ENCODE measurements around the gene REC114.
"Not testable (repeated sequence)": the region's sequence is repeated elsewhere in the genome, so short reads cannot be mapped to it uniquely, and the experiment has no call there.

Gene REC114

DNA sequence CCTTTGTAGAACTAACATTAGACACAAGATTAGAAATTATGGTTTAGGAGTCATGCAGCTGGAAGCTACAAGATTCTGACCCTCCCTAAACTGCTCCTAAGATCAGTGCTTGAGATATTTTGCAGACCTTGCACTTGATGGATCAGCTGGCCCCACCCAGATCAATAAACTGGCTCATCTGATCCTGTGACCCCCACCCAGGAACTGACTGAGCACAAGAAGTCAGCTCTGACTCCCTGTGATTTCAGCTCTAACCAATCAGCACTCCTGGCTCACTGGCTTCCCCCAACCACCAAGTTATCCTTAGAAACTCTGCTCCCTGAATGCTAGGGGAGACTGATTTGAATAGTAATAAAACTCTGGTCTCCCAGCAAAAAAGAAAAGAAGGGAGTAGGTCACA, 134.6 kb downstream of the REC114 start:
- not testable (repeated sequence) for DNase-seq (ENCODE audit: low spot score)

DNA sequence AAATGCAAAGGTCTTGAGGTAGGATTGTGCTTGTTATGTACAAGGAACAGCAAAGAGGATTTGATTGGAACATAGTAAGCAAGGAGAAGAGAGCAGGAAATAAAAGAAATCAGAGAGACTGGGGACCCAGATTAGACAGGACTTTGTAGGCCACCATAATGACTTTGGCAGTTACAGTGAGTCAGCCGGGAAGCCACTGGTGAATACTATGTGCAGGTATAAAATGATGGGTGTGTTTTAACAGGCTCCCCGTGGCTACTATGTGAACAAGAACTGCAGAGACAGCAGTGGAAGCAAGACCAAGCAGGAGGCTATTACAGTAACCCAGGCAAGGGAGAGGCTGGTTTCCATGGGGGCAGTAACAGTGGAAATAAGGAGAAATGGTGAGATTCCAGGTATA, 135.1 kb downstream of the REC114 start:
- DNase-seq (ENCODE audit: low spot score) = no peak

DNA sequence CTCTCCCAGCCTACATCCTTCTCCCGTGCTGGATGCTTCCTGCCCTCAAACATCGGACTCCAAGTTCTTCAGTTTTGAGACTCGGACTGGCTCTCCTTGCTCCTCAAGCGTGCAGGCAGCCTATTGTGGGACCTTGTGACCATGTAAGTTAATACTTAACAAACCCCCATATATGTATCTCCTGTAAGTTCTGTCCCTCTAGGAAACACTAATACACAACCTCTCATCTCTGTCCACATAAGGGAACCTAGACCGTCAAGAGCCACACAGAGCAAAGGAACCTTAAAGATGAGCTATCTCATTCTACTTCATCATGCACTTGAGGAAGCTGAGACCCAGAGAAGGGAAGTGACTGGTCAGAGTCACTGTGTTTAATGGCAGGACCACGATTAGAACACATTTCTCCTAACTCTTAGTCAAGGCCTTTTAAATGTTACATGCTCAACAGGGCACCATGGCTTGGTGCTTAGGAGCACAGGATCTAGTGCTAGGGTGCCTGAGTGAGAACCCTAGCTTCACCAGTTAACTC, 140.0 kb downstream of the REC114 start:
- no peak for DNase-seq (ENCODE audit: low spot score)

DNA sequence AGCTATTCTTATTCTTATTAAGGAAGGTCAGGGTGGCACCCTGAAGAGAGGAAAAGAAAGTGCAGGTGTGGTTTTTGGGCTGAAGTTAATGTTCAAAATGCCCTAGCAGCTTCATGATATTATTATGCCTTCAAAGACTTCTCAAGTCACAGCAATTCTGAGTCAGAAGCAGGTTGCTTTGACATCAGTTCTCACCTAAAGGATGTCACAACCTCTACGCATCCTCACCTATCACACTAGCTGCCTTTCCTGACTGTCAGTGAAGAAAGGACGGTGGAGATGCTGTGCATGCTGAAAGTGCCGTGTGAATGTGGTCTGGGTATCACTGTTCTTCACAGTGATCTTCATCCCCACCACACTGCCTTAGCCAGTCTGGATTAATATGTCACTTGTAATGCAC, 140.6 kb downstream of the REC114 start:
- no peak for DNase-seq (ENCODE audit: low spot score)

DNA sequence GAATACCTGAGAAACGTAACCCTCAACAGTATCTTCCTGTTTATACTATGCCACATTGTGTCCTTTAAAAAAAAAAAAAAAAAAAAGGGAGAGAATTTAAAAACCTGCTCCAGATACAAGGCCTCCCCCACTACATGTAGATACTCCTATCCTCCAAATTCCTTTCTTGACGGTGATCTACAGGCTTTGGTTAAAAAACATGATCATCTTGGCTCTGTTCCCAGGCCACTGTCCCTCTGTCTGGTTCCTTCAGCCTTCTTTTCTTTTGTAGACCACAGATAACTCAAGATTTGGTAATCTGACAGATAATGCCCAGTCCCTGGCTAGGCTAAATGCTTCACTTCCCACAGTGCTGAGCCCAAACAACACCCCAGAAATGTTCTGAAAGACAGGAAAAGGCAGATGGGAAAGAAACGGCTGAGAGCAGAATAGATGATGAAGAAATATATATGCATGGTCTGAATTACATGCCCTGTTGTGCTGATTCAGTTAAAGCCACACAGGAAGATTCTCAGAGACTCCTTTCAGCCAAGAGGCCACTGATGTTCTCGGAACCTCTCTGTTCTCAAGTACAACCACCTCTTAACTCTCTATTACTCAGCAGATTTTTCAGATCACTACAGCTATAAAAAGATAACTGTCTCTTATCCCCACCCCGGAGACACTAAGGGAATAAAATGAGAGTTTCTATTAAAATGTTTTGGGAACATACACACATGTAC, 141.9 kb downstream of the REC114 start:
- DNase-seq (ENCODE audit: low spot score) = no peak

DNA sequence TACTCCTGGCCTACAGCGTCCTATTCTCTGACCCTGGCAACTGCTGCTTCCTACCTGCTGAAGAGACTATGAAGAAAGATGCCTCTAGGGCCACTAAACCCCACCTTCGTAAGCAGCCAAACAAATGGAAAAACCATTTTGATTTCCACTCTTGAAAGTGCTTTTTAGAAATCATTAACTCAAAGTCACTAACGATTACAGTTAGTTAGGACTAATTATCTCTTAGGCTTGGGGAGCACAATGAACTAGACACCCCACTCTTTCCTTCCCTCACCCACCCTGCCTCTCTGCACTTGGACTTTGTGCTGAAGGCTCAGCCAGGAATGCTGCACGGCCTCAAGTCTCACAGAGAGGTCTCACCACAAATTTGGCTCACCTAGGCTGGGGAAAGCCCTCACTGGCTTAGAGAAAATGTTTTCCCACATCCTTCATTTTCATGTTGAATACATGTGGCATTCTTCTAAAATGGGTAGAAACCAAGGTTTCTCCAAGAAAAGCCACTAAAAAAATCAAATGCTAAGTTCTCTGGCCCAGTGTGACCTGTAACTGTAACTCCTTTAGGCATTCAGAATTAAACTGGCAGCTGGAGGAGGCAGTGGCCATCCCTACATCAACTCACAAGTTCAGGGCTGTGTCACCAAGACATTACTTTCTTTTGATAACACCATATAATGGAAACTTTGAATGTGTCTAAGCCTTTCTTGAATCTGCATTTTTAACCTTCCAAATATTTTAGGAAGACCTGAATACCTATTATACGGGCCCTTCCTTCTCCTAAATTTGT, 143.1 kb downstream of the REC114 start:
- no peak for DNase-seq (ENCODE audit: low spot score)

DNA sequence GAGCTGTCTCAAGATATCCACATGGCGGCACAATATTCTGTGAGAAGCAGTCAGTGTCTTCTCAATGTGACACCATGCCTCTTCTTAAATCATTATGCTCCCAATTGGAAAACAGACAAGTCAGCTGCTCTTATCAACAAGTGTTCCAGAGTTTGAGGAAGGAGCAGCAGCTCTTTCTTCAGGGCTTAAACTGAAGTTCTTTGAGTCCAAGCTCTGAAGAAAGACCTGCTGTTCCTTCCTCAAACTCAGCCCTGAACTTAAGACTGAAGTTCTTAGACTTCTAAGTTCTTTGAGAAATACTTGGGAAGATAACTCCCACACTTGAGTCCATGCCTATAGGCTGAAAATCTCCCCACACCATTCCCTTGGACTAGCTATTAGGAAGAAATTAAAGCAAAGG, 146.8 kb downstream of the REC114 start:
- DNase-seq (ENCODE audit: low spot score) = no peak

DNA sequence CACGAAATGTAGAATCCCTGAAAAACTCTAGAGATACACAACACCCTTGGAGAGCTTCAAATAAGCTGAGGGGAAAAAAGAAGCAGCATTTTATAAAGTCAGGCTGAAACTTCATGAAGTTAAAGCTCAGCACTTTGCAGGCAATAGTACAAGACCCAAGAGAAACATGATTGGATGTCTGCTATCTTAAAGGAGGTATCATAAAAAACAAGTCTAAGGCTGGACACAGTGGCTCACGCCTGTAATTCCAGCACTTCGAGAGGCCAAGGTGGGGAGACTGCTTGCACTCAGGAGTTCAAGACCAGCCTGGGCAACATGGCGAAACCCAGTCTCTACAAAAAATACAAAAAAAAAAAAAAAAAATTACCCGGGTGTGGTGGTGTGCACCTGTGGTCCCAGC, 147.3 kb downstream of the REC114 start:
- no peak for DNase-seq (ENCODE audit: low spot score)

DNA sequence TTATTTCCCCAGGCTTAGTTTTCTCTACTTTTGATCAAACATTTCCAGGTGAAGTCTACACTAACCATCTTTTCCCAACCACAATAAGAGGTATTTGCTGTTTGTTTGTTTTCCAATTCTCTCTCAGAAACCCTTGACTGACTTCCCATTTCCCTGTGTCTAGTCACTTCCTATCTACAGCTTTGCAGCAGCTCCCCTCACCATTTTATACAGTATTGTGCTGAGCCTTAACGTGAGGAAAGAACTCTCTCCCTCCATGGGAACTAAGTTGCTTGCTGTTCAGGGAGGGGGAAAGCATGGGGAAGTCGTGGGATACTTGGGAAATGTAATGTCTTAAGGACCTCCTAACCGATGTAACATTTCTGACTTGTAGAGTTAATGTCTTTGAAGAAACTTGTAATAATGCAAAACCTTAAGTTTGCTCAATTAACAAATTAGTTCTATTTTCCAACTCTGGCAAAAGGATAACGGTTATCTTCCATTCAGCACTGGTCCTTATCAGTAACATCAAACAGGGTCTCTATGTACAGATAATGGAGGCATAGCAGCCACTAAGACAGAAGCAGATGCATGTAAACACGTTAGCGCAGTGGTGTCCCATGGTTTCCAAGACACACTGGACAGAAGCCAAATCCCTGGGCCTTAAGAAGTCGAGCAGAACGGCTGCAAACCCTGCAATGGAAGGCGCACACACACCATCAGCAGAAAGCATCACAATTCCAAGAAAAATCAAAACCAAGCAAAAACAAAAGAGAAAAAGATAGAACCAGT, 150.5 kb downstream of the REC114 start:
- no peak for DNase-seq (ENCODE audit: low spot score)

DNA sequence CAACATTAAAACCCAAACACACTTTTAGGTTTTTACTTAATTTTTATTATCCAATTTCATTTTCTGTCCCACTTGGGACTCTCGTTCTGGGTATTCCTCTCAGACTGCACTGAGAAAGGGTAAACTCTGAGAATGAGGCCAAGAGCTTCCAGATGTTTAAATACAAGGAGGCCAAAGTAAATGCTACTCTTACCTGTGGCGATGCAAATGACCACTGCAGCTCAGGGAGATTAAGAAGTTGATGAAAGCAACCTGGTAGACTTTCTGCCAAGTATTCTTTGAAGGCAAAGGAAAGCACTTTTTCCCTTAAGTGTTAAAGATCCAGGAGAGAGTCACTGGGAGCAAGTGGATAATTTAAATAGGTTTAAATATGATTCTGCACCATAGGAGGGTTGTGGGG, 151.1 kb downstream of the REC114 start:
- no peak for DNase-seq (ENCODE audit: low spot score)

DNA sequence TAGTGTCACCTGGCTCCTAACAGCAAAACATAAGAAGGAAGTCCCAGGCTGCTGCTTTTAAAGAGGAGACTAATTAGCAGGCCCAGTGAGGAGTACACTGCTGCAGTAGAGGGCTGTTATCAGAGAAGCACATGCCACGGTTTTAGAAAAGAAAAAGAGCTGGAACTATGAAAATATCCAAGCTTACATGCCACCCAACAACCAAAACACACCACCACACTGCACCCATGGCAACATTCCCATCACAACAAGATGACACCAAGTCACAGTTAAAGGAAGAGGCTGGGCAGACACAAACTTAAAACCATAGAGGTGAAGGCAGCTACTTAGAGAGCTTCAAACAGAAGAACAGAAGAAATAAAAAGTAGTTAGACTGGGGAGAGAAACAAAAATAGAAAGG, 153.2 kb downstream of the REC114 start:
- DNase-seq (ENCODE audit: low spot score) = no peak

DNA sequence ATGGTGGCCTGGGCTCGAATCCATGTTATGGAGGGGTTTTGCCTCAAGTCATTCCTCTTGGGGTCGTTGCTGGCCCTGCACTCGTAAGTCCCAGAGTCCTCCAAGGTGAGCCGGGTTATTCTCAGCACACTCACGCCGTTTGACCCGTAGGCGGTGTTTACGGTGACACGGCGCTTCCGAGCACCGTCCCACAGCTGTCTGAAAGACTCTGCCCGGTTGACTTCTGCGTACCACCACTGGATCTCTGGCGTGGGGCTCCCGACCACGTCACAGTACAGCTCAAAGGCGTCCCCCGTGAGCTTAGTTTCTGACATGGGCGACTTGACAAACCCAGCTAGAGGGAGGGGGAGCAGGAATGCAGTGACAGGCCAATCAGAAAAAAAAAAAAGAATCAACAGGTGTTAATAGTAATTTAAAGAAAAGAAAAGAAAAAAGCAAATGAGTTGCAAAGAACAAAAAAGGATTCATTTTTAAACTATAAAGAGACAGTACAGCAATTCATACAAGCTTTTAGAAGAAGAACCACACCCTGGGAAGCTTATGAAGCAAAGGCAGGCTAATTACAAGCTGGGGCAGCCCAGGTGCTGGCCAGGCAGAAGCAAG, 154.2 kb downstream of the REC114 start:
- DNase-seq (ENCODE audit: low spot score) = no peak

DNA sequence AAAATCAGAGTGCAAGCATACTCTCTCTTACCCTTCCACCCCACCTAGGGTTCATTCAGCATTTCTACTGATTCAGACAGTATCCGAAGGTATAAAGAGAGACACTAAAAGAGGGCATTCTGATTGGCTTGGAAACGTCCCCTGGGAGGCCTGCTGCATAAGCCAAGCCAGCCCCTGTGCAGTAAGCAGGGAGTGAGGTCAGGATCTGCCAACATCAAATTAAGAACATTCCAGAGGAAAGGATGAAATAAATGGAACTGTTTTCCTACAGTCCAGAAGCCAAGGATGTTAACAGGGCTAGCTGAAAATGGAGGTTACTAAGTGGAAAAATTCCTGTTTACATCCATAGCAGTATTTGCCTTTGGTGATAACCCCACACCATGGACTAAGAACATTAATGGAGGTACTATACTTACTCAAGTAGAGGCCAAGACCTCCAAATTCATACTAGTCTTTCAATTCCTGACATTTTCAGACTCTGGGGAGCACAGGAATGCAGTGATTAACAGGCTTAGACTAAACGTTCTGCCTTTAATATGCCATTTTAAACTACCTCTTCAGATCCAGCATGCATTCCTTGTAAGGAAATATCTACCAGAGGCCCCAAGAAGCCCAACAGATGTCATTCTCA, 155.7 kb downstream of the REC114 start:
- DNase-seq (ENCODE audit: low spot score) = no peak

DNA sequence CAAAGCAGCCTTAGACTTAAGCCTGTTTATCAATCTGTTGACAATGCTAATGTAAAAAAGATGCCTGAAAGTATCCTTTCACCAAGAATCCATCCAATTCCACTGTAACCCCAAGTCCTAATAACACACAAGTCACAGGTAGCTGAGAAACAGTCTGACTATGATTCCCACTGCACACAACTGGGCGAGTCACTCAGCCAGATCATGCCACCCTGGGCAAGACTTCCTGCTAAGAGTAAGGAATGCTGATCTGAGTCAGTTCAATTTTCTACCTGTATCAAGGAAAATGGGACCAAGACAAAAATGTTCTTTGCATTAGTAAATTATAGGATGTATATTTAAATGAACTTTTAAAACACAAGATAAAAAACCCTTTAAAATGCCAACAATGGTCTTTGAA, 157.0 kb downstream of the REC114 start:
- no peak for DNase-seq (ENCODE audit: low spot score)

DNA sequence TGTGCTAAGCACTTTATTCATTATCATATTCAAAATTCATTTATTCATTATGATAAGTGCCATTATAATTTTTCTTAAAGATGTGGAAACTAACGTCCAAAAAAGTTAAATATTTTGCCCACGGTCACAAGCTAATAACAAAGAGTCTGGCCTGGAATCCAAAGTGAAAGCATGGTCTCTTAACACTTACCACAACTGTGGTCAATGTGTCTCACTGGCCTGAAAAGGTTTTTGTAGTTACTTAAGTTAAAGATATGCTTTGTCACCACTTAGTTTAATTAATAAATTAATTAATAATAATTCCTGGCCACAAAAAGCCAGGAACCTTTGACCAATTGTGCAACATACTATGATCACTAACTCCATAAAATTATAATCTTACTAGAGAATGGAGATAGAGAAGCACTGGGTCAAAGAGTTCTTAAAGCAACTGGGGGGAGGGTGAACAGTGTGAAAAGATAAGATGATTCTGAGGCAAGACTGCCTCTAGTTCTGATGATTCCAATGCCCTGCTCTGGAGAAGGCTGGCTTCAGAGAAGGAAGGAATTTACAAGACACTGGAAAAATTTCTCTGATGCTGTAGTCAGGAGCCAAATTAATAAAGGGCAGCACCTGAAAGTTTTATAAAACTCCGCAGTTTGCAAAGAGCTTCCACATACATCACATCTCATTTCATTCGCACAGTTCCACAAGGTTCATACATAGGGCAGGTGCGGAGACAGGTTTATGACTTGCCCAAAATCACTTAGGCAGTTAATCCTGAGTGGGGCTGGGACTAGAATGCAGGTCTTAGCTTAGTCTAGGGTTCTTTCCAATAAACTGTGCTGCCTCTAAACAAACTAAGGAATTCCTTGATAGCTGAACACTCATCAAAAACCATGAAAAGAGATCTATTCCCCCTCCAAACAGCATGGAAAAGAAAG, 157.7 kb downstream of the REC114 start:
- no peak for DNase-seq (ENCODE audit: low spot score)

DNA sequence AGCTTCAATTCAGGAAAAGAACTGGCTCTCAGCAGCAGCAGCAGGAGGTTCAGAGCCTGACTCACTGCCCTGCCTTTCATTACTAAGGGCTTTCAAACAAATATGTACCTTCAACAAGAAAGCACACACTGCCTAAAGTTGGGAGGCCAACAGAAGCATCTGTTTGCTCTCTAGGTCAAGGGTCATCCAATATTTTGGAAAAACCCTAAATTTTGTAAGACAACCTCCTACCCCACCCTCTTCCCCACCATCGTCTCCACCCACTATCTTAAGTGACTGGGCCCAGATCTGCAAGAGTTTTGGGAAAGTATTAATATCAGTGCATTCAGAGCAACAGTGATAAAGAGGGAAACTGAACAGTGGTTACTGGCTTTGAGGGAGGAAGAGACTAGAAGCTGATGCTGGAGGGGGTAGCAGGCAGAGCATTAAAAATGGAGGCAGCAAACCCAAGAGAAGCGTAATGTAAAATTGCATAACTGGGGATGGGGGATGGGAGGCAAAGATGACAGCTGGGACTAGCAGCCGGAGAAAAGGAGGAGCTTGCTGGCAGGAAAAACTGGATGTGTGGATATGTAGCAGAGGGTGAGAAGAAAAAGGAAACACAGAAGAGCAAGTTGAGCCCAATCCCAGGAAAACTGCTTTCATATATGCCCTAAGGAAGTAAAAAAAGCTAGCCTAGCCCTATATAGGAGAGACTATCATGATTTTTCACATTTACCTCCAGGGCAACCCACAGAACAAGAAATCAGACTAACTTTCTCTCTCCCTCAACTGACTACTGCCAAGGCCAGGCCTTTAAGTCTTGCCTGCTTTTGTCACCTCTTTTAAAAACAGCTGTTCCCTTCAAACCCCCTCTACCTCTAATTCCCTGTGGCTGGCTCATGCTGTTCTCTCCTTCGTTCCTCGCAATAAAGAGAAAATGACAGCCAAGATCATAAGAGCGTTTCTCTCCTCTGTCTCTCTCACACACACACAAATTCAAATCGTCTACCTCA, 158.8 kb downstream of the REC114 start:
- DNase-seq (ENCODE audit: low spot score) = peak; percentile 20

DNA sequence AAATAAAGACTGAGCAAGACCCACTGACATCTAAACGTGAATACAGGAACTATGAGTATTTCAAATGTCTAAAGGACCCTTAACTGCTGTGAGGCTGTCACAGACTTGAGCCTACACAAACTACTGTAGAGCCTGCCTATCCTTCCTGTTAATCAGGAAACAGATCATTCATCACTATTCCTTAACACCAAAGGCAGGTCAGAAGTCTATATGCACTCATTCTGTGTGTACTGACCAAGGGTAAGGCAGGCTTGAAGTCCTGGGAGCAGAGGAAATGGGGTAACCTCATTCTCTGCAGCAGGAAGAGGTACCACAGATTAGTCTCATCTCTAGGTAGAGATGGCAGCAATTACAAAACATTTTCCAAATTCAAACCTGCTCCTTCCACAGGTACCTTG, 159.5 kb downstream of the REC114 start:
- DNase-seq (ENCODE audit: low spot score) = no peak

DNA sequence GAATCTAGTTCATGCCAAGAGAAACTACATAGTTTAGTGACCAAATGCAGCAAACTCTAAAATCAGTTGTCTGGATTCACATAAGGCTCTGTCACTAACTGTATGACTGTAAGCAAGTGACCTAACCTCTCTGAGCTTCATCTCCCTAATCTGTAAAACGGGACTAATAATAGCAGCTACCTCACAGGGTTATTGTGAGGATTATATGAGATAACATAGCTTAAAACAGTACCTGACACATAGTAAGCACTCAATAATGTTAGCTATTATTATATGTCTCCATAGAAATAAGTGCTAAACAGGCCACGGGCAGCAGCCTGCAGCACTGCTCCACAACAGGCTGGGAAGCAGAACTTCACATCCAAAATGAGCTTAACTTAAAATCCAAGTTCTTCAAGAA, 160.0 kb downstream of the REC114 start:
- DNase-seq (ENCODE audit: low spot score) = no peak

DNA sequence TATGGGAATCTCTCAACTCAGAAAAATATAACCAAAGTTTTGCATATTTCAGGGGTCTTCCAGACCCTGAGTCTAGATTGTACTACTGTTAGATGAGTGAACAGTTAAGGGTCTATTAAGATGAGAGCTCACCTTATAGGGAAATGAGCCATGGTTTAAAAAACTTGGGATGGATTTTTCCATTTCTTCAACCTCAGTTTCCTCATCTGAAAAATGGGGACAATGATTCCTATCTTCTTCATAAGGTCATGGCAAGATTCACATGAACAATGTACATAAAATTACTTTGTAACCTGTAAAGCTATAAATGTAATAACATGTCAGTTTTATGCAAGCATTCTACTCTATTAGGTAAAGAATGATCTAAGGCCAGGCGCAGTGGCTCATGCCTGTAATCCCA, 161.5 kb downstream of the REC114 start:
- DNase-seq (ENCODE audit: low spot score) = no peak

All from globus pallidus (tissue), 1 donor.